ENCODE measurements around the gene OR51A7. TPM values are rescaled to one million over a fixed set of nuclear protein-coding genes. Genes with fewer than 3 reads are reported as not detected.

The OR51A7 gene
- polyA plus RNA-seq, 1 donor (not counting 4 experiments of a cell fraction or from before 2014, with no cell fraction given) = not detected

DNA sequence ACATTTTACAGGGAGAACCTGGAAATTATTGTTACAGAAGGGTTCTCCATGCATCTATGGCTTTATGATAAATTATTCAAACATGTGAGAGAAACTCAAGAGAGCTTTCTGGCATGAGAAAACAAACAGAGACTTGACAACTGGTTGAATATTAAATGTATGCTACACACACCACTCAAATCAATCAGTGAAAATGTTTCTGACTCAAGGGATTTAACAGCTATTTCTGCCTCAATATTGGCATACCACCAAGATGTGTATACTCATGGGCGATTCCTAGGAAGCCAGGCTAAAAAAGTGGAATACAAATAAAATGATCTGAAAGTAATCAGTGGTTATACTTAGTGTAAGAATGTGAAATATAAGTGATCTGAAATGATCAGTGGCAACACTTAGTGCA is 37.7 kb upstream of the OR51A7 start:
- FAIRE-seq (no peak), DNase-seq (ENCODE audit: low read depth, low spot score) (no peak)
- Histone ChIP-seq H3K4me2 (ENCODE audit: control insufficient read depth, extremely low read depth, insufficient read depth, low read depth, low read length) (no peak overlapping the region), H3K4me3 (ENCODE audit: control insufficient read depth in 2 of 3, extremely low read depth in 1 of 3, insufficient read depth in 2 of 3, low read depth in 1 of 3, low read length in 3 of 3) (no peak overlapping the region), H3K9me3 (ENCODE audit: control insufficient read depth, low read depth, low read length) (no peaks in the 10 kb centered on the region), H3K27ac (ENCODE audit: control insufficient read depth, insufficient read depth, low read length) (no peak overlapping the region), H4K20me1 (ENCODE audit: control insufficient read depth, extremely low read depth, insufficient read depth, low read length) (no peaks in the 10 kb centered on the region), H3K9ac (ENCODE audit: control insufficient read depth, extremely low read depth, insufficient read depth, low read length) (no peak overlapping the region), H3K27me3 (ENCODE audit: control insufficient read depth, extremely low read depth, insufficient read depth, low read length) (no peaks in the 10 kb centered on the region), H3K4me1 (ENCODE audit: control insufficient read depth, extremely low read depth, insufficient read depth, low read length) (no peaks in the 10 kb centered on the region), H3K9me1 (ENCODE audit: control insufficient read depth, extremely low read depth, insufficient read depth, low read length) (no peaks in the 10 kb centered on the region), H2AFZ (ENCODE audit: control insufficient read depth, low read length) (no peak overlapping the region), H3K79me2 (ENCODE audit: control insufficient read depth, insufficient read depth, low read length) (no peaks in the 10 kb centered on the region), H3K36me3 (ENCODE audit: control insufficient read depth in 2 of 2, extremely low read depth in 1 of 2, insufficient read depth in 2 of 2, low read length in 2 of 2) (no peaks in the 10 kb centered on the region)
- dilution Hi-C loops (cut with MboI; ENCODE audit: extremely low pct_ligation_motif_present, low sequenced_read_pairs) = no loop called here
- TF ChIP-seq EZH2 (IDR thresholded peaks at IDR 0.05; ENCODE audit: low read length) = no peak
- TF ChIP-seq, protein P1, sequence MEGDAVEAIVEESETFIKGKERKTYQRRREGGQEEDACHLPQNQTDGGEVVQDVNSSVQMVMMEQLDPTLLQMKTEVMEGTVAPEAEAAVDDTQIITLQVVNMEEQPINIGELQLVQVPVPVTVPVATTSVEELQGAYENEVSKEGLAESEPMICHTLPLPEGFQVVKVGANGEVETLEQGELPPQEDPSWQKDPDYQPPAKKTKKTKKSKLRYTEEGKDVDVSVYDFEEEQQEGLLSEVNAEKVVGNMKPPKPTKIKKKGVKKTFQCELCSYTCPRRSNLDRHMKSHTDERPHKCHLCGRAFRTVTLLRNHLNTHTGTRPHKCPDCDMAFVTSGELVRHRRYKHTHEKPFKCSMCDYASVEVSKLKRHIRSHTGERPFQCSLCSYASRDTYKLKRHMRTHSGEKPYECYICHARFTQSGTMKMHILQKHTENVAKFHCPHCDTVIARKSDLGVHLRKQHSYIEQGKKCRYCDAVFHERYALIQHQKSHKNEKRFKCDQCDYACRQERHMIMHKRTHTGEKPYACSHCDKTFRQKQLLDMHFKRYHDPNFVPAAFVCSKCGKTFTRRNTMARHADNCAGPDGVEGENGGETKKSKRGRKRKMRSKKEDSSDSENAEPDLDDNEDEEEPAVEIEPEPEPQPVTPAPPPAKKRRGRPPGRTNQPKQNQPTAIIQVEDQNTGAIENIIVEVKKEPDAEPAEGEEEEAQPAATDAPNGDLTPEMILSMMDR (optimal IDR thresholded peaks at IDR 0.05 in 1 of 3, IDR thresholded peaks at IDR 0.05 in 1 of 3, conservative IDR thresholded peaks at IDR 0.05 in 1 of 3; ENCODE audit: extremely low read depth in 1 of 3, insufficient read depth in 2 of 3, low read length in 3 of 3) = no peak

DNA sequence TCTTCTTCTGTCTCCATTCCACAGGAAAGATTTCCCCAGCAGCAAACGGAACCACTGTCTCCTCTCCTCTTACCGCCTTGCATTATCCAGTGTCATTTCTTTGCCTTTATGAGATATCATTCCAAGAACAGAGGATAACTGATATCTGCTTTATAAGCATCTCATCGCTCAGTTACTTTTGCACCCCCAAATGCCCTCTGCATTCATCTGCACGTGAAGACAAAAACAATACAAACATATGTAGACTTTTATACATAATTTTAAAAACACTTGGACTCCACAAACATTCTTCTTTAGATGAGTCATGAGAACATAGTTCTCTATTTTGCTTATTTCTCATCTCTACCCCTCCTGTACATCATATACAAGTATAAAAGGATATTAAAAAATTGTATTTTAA is 22.4 kb upstream of the OR51A7 start:
- no peak overlapping the region for H3K9ac ChIP-seq (ENCODE audit: control insufficient read depth, extremely low read depth, insufficient read depth, low read length)
- TF ChIP-seq, protein P1 (optimal IDR thresholded peaks at IDR 0.05 in 1 of 3, IDR thresholded peaks at IDR 0.05 in 1 of 3, conservative IDR thresholded peaks at IDR 0.05 in 1 of 3; ENCODE audit: extremely low read depth in 1 of 3, insufficient read depth in 2 of 3, low read length in 3 of 3) = no peak
- no peak for TF ChIP-seq EZH2 (IDR thresholded peaks at IDR 0.05; ENCODE audit: low read length)
- FAIRE-seq (no peak), DNase-seq (ENCODE audit: low read depth, low spot score) (no peak)
- no peaks in the 10 kb centered on the region for H4K20me1 ChIP-seq (ENCODE audit: control insufficient read depth, extremely low read depth, insufficient read depth, low read length)
- dilution Hi-C loops (cut with MboI; ENCODE audit: extremely low pct_ligation_motif_present, low sequenced_read_pairs) = no loop called here
- no peak overlapping the region for H2AFZ ChIP-seq (ENCODE audit: control insufficient read depth, low read length)
- no peaks in the 10 kb centered on the region for H3K9me1 ChIP-seq (ENCODE audit: control insufficient read depth, extremely low read depth, insufficient read depth, low read length)
- H3K79me2 ChIP-seq (ENCODE audit: control insufficient read depth, insufficient read depth, low read length) = no peaks in the 10 kb centered on the region
- no peak overlapping the region for H3K4me2 ChIP-seq (ENCODE audit: control insufficient read depth, extremely low read depth, insufficient read depth, low read depth, low read length)
- H3K27me3 ChIP-seq (ENCODE audit: control insufficient read depth, extremely low read depth, insufficient read depth, low read length) = no peaks in the 10 kb centered on the region
- no peak overlapping the region for H3K4me3 ChIP-seq (ENCODE audit: control insufficient read depth in 2 of 3, extremely low read depth in 1 of 3, insufficient read depth in 2 of 3, low read depth in 1 of 3, low read length in 3 of 3)
- H3K9me3 ChIP-seq (ENCODE audit: control insufficient read depth, low read depth, low read length) = no peaks in the 10 kb centered on the region
- no peaks in the 10 kb centered on the region for H3K36me3 ChIP-seq (ENCODE audit: control insufficient read depth in 2 of 2, extremely low read depth in 1 of 2, insufficient read depth in 2 of 2, low read length in 2 of 2)
- no peak overlapping the region for H3K27ac ChIP-seq (ENCODE audit: control insufficient read depth, insufficient read depth, low read length)
- no peaks in the 10 kb centered on the region for H3K4me1 ChIP-seq (ENCODE audit: control insufficient read depth, extremely low read depth, insufficient read depth, low read length)
